ENCODE results near the gene RFTN1. TPM values are rescaled to one million over a fixed set of nuclear protein-coding genes. Genes with fewer than 3 reads are reported as not detected.

The RFTN1 gene
- total RNA-seq, 1 donor from 2014 or later = 76.0 TPM

DNA sequence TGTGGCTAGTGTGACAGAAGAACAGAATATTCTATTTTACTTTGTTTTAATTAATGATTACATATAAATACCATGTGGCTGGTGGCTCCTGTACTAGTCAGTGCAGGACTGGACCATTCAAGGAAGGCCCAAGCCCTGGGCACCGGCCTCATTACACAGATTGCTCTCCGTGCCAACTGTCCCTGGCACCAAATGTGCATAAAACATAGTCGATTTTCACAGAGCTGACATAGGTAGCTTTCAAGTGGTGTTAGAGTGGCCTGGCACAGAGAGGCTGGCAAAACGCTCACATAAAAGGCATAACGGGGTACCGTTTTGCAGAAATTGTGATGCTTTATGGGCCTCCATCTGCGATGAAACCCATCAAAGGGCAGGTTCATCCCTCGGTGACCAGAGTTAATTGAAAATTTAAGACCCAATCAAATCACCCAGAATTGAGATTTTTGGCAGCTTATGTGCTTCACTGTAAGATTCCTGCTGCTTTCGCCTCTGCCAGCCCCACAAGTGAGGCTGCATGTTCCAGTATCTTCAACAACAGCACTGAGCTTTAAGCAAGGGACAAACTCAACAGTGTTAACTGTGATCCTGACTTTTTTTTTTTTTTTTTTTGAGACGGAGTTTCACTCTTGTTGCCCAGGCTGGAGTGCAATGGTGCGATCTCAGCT lies 25.9 kb downstream of the RFTN1 start:
- no peak for DNase-seq (ENCODE audit: low read depth)

DNA sequence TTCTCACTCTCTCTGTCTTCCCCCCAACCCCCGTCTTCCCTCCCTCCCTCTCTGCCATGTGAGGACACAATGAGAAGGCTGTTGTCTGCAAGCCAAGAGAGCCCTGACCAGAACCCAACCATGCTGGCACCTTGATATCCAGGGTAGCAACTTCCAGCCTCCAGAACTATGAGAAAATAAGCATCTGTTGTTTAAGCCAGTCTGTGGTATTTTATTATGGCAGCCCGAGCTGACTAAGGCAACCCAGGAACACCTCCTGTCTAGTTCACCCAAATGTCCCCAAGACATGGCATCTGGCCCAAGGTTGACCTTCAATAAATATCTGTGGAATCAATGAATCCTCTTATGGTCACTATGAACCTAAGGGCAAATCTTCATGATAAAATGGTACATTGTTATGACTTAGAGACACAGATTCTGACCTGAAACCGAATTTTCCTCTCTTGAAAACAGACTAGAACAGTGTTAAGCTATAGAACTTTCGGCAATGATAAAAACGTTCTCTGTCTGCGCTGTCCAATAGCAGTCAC lies 26.5 kb downstream of the RFTN1 start:
- DNase-seq (ENCODE audit: low read depth) = peak; percentile 17

DNA sequence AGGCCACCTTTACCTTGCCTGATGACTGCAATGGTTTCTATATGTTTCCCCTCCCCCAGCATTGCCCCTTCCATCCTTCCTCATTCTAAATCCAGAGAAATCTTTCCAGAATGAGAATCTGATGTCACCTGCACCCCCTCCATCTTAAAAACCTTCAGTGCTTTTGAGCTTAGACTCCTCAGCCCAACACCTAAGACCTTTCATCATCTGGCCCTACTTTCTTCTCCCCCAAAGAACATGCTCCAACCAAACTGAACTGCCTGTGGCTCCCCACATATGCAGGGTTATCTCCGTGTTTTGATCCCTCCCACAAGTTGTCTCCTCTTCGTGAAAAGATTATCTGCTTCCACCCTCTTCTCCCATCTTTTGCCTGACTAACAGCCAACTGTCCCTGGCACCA lies 27.3 kb downstream of the RFTN1 start:
- DNase-seq (ENCODE audit: low read depth) = no peak

DNA sequence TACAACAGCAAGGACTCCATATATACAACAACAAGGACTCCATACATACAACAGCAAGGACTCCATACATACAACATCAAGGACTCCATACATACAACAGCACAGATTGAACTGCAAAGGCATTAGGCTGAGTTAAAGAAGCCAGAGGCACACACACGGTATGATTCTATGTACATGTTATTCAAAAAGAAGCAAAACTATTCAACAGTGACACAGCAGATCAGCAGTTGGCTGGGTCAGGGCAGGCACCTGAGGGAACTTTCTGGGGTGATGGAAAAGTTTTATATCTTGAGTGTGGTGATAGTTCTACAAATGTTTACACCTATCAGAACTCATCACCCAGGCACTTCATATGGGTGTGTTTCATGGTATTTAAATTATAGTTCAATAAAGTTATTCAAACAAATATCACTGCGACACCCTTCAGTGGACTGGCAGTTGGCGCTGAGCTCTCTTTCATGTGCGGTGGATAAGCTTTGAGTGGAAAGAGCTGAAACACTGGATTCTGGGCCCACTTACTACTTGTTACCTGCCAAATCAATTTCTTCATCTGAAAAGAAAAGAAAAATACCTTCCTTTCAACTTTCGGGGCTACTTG lies 28.0 kb downstream of the RFTN1 start:
- no peak for DNase-seq (ENCODE audit: low read depth)

DNA sequence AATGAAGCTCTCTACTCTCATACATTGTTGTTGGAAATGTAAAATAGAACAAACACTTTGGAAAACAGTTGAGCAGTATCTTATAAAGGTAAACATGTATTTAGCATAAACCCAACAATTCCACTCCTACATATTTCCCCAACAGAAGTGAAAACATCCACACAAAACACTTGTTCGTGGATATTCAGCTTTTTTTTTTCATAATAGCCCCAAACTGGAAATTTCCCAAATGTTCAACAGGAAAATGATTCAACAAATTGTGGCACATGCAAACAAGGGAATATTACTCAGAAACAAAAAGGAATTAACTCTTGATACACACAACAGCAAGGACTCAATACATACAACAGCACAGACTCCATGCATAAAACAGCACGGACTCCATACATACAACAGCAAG lies 28.5 kb downstream of the RFTN1 start:
- no peak for DNase-seq (ENCODE audit: low read depth)

DNA sequence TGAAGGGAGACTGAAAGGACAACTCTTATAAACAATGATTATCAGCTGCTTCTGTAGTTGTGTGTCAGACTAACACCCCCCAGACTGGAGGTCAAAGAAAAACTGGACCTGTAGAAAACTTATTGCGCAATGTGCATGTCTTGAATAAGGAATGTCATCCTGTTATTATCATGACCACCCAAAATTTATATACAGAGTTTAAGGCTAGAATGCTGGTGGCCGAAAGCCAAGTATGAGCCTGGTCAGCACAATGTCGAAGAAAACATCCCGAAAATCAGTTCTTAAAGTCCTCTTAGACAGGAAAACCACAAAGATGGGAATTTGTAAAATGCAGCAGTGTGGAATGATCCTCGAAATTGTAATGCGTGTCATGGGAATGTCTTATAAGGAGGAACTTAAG lies 29.3 kb downstream of the RFTN1 start:
- peak; percentile 82 for DNase-seq (ENCODE audit: low read depth)

DNA sequence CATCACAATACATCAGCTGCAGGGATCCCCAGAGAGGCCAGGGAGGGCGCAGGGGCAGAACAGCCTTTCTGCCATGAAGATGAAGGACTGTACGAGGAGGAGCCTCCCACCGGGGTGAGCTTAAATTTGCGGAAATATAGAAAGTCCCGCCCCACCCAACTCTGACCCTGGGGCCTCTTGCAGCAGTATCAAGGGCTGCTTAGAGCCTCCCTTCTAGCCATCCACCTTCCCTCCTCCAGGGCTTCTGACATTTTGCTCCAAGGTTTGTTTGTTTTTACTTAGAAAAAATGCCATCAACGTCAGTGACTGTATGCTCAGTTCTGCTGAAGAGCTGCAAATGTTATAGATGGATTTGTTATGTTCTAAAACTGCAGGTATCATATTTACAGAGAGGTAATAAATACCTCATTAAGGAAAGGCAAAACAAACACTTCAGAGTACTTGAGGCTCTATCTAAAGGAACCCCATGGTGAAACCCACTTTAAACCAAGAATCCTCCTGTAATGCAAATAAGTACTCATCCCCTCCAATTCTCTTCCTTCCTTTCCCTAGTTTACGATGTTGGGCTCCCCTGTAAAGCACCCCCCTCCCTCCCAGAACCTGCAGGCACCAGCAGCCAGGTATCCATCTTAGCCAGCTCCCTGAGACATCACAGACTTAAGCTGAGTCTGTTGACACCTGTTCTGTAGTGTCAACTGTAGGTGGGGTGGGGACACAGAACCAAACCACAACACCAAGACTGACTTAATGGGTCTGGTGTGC lies 30.5 kb downstream of the RFTN1 start:
- peak; percentile 51 for DNase-seq (ENCODE audit: low read depth)

DNA sequence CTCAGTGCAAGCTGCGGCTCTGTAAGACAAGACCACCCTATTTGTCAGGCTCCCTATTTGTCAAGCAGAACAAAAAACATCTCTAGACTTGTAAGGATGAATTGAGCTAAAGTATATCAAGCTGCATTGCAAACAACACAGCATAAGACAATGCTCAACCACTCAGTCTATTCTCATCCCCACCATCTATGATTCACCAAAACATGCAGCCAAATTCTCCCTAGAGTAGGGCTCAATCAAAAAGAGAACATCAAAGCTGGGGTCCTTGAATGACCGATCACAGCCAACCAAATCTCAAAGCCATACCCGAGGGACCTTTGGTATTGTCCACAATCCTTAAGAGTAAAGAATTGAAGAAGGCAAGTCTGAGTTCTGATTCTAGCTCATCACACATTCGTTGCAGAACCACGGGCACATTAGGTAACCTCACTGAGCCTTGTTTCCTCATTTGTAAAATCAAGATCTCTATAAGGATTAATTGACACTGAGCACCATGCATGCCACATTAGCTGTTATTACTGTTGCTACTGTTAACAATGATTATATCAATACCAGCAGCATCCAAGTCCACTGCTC lies 31.2 kb downstream of the RFTN1 start:
- DNase-seq (ENCODE audit: low read depth) = no peak

DNA sequence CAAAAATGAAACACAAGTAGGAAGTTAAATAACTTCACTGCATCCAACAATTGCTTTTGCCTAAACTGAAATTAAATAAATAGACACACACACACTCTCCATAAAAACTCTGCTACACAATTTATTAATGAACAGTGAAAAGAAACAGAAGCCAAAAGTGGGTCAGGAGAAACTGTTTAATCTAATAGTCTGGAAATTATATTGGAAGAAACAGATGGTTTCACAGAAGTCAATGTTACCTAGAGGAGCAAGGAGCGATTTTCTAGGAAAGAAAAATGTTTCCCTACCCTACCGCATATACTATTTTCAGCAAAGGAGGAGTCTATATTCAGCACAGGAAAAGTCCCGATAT lies 32.0 kb downstream of the RFTN1 start:
- DNase-seq (ENCODE audit: low read depth) = no peak

DNA sequence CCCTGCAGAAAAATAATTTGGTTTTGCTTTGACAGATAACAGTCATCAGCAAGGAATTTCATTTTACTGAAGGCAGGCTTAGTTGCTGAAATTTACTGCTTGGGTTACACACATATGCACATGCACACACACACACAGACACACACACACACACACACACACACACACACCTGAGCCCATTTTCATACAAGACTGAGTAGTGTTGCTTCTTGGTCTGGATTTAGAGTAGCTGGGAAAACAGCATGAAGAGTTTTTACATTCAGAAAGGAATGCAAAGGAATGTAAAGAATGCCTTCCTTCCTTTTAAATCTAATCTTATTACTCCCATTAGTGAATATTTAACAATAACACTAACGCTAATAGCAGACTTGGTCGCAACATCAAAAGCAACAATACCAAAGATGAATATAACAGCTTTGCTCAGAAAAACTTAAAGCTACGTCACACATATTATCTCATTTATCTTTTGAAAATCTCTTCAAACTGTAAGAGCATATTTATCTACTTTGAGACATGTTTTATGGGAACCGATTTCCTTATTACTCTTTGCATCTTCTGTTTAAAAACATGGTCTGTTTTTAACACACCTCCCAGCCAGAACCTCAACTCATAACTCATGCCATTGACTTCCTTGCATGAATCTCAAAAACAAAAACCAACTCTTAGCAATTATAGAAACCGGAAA lies 32.5 kb downstream of the RFTN1 start:
- no peak for DNase-seq (ENCODE audit: low read depth)

DNA sequence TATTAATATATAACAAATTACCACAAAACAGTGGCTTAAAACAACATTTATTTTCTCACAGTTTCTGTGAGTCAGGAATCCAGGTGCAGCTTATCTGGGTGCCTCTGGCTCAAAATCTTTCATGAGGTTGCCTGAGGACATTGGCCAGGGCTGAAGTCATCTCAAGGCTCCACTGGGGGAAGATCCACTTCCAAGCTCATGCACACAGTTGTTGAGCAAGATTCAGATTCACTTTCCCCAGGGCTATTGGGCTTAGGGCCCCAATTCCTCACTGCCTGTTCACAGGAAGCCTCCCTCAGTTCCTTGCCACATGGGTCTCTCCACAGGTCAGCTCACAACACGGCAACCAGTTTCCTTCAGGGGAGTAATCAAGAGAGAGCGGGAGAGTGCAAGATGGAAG lies 35.0 kb downstream of the RFTN1 start:
- no peak for DNase-seq (ENCODE audit: low read depth)

DNA sequence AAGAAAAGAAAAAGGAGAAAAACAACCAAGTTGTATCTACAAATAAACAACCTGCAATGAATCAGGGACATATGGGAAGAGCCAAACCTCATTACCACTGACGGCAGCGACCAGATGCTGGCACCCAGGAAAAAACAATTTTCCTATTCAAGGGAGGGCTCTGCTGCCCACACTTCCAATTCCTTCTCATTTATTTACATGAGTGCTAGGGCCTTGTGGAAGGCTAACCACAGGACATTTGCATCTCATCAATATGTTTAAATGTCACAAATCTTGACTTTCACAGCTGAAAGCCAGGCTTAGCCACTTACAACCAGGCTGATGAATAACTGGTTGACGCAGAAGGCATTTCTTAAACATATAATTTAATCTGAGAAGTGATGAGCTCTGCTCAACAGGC lies 36.0 kb downstream of the RFTN1 start:
- no peak for DNase-seq (ENCODE audit: low read depth)

DNA sequence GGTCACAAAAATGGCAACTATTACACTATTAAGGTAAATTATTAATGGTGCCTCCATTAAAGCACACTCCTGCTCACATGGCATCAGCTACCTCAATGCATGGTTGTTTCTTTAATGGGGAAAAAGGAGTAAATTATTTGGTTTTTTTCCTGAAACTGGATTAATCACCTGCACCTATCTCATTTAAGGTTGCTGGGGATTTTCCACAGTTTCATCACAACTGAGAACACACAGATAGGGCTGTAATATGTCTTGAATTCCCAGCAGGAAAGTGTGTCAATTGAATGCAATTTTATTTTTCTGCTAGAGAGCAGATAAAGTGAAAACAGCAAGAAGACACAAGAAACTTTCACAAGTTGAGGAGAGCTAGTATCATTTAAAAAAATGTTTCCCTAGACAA lies 36.4 kb downstream of the RFTN1 start:
- no peak for DNase-seq (ENCODE audit: low read depth)

DNA sequence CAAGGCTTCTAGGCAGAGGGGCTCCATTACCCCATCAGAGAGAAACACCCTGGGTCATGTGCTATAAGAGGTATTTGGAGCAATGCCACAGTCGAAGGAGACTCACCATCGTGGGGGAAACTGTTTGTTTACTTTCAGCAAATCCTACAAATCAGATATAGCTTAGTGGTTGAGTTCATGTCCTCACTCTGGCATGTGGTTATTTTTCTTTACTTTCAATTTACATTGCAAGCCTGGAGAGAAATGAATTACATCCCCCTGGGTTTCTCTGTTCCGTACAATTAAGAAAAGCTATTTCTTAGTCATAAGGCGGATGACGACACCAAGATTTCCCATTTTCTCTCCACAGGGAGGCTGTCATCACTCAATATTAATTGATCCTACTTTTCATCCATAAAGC lies 36.9 kb downstream of the RFTN1 start:
- DNase-seq (ENCODE audit: low read depth) = no peak

DNA sequence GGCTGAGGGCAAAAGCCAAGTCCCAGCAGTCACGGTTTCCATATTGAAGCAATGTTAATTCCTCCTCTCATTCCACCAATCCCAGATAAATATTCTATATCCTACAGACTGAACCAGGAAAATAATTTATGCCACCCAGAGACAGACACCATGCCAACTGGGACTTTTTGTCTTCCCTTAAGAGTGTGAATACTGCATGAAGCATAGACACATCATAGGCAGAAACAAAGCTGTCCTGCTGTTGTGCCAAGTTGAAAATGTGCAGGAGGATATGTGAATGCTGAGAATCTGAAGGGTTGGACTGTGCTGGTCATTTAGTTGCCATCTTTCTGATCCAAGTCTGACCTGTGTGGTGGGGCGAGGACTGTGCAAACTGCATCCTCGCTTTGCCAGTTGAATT lies 37.7 kb downstream of the RFTN1 start:
- DNase-seq (ENCODE audit: low read depth) = no peak

DNA sequence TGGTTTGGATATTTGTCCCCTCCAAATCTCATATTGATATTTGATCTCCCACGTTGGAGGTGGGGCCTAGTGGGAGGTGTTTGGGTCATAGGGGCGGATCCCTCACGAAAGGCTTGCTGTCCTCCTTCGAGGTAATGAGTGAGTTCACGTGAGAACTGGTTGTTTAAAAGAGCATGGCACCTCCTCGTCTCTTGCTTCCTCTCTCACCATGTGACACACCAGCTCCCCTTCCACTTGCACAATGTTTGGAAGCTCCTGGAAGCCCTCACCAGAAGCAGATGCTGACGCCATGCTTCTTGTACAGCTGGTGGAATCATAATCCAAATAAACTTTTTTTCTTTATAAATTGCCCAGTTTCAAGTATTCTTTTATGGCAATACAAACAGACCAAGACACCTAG lies 38.6 kb downstream of the RFTN1 start:
- DNase-seq (ENCODE audit: low read depth) = no peak

DNA sequence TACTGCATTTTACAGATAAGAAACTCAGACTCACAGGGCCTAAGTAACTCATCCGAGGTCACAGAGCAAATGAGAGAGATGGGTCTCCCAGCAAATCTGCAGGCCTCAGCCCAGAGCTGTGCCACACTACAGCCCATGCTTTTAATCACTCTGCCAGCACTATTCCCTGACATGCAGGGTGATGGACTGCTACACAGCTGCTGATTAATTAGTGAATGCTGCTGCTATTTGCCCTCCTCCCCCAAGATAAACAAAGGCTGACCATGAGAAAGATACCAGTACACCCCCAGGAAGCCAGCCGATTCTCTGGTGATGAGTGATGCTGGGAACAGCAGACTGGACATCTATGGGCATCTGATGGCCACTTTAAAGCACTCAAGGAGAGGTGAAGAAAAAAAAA lies 39.3 kb downstream of the RFTN1 start:
- DNase-seq (ENCODE audit: low read depth) = peak; percentile 95

DNA sequence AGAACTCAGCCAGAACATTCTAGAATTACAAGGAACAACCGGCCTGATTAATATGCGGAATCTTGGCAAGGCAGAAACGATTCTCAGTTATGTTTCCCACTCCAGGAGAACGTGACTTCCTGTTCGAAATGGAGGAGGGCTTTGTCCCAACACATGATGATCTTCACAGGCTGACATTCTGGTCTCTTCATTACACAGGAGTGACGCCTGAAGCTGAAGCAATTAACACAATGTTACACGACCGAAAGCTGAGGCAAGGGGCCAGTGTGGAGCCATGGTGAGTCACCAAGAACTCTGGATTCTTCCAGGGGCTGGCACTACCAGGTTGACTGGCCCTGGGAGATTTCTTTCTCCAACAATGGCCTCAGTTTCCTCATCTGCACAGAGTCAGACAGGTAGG lies 40.9 kb downstream of the RFTN1 start:
- no peak for DNase-seq (ENCODE audit: low read depth)

DNA sequence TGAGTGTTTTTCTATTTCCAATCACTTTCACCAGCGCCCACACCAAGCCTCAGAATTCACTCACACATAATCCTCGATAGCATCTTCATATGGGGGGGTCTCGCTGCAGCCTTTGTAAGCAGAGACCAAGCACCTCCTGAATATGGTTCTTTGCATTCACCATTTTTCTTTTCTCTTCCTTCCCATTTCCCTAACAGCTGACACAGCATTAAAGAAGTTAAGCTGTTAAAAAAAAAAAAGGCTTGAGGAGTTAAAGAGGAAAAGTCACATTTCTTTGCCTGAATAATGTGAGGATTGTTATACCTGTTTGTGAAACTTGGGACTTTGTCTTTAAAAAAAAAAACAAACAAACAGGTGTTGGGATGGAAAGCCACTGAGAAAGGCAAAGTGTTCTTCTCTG lies 41.6 kb downstream of the RFTN1 start:
- DNase-seq (ENCODE audit: low read depth) = no peak

DNA sequence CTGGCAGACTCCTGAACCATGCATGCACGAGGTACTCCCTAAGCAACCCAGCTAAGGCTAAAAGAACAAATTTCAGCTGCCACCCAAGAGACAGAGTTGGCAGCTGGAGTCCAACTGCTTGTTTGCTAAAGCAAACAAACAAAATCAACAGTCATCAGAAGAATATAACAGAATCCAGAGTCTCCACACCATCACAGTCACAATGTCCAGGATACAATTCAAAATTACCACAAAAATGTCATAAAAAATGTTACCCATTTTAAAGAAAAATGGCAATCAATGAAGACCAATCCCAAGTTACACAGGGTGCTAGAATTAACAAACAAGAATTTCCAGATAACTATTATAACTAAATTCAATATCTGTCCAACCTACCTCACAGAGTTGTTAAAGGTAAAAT lies 42.9 kb downstream of the RFTN1 start:
- DNase-seq (ENCODE audit: low read depth) = no peak

DNA sequence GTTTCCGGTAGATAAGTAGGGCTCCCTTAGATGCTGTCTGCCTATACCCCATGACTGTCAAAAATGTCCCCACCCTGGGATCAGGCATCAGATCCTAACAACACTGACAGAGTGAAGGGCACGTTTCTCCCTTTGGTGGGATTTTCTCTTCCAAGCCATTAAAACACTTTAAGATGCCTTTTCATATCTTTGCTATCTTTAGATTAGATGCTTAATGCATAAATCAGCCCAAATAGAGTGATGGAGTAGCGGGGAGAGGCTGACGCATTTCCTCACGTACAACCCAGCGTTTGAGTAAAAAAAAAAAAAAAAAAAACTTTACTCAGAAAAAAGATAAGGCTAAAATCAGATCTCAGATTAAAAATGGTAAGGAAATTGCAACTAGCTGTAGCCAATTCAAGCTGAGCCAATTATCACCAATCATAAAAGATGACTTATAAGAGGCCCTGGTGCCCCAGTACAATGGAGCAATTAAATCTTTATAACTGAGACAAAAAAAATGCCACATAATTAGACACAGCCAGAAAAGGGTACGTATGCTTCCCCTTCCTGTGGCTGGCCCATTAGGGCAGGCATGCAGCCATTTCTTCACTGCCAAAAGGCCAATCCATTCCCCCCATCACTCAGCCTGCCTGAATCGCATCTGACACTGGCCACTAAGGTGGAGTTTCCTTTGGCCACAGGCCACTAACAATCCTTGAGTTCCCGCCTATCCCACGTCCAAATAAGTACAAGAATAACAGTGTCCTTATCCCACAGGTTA lies 45.0 kb downstream of the RFTN1 start:
- DNase-seq (ENCODE audit: low read depth) = no peak
